ENCODE results near the gene PRDX6.

GRCh38 chr1:173432331-173432730 is 44.8 kb upstream of the PRDX6 start:
- TF ChIP-seq RFX5 (IDR thresholded peaks at IDR 0.05) (no peak), CTCF (IDR thresholded peaks at IDR 0.05) (no peak), BHLHE40 (IDR thresholded peaks at IDR 0.05; ENCODE audit: low read depth, low read length) (no peak), MAX (IDR thresholded peaks at IDR 0.05) (no peak), POLR2A (IDR thresholded peaks at IDR 0.05; ENCODE audit: low read length) (no peak)
